Right lobe of liver (tissue), 4 donors: ENCODE measurements around the gene VWA5B1.

ENCODE experiments used
- CTCF ChIP-seq, 4 donors: fragments of 200-600 bp in 3 of 4; fragments of 450-650 bp in 1 of 4; IDR thresholded peaks; one replicate each; pipeline versions ENCODE4 v1.5.1 to v1.8.0; 2016 to 2022; ENCODE audit warnings: antibody characterized with exemption in 4 of 4, mild to moderate bottlenecking in 2 of 4
- POLR2A ChIP-seq: fragments of 450-650 bp; IDR thresholded peaks from one replicate; pipeline ENCODE4 v1.6.1; 2017; ENCODE audit warnings: antibody characterized with exemption, mild to moderate bottlenecking
- donor health status: DM: no; HTN: no; CAD: no.
- donor health status: DM: no; HTN: no; CAD: no.
- donor health status: DM: no; HTN: yes; CAD: no.

GRCh38 chr1:20278692-20279130, 12.0 kb upstream of the VWA5B1 start:
- TF ChIP-seq POLR2A = no peak
- TF ChIP-seq CTCF (IDR thresholded peaks at IDR 0.05) = no peak
